Testis (tissue), 2 donors: ENCODE measurements around the gene B3GALT6.

Experiments
- CTCF ChIP-seq, 3 experiments: fragments of 450-650 bp in 2 of 3; fragments of 200-600 bp in 1 of 3; sonication (generic) in 1 of 3; IDR thresholded peaks; one replicate each; pipeline ENCODE4 v1.5.1; 2016 to 2019; ENCODE audit warnings: antibody characterized with exemption in 3 of 3, mild to moderate bottlenecking in 2 of 3, moderate library complexity in 1 of 3
- POLR2A ChIP-seq: fragments of 450-650 bp; IDR thresholded peaks from one replicate; pipeline ENCODE4 v1.6.1; 2017; ENCODE audit warnings: antibody characterized with exemption, mild to moderate bottlenecking, moderate library complexity

GRCh38 chr1:1189111-1189510, 42.9 kb upstream of the B3GALT6 start:
- TF ChIP-seq CTCF (IDR thresholded peaks at IDR 0.05) = no peak
- TF ChIP-seq POLR2A = no peak
